Measurements from ENCODE around the gene MAP4K4.
"Not testable (repeated sequence)": the region's sequence is repeated elsewhere in the genome, so short reads cannot be mapped to it uniquely, and the experiment has no call there.

The MAP4K4 gene

GRCh38 chr2:101741775-101742520 is 44.4 kb downstream of the MAP4K4 start:
- no peaks in the 10 kb centered on the region for H3K9me3 Mint-ChIP-seq
- H3K27me3 Mint-ChIP-seq: no peaks in the 10 kb centered on the region
- H3K4me3 Mint-ChIP-seq: peak overlapping the region; percentile 1
- no peaks in the 10 kb centered on the region for H3K36me3 Mint-ChIP-seq (ENCODE audit: insufficient read depth)
- ATAC-seq (replicated peaks; ENCODE audit: extremely low read depth, poor library complexity, severe bottlenecking): no peak
- DNase-seq (ENCODE audit: low spot score in 2 of 2): no peak
- peaks cover 77% of the 10 kb centered on the region for H3K4me1 Mint-ChIP-seq
- peak overlapping the region; percentile 82 for H3K27ac Mint-ChIP-seq (ENCODE audit: low read depth)

GRCh38 chr2:101742547-101742946 is 45.0 kb downstream of the MAP4K4 start:
- no peak for DNase-seq (ENCODE audit: low spot score in 2 of 2)
- H3K4me3 Mint-ChIP-seq: no peak overlapping the region
- H3K9me3 Mint-ChIP-seq: no peaks in the 10 kb centered on the region
- ATAC-seq (replicated peaks; ENCODE audit: extremely low read depth, poor library complexity, severe bottlenecking): no peak
- H3K27me3 Mint-ChIP-seq: no peaks in the 10 kb centered on the region
- H3K36me3 Mint-ChIP-seq (ENCODE audit: insufficient read depth): peaks cover 1% of the 10 kb centered on the region
- H3K27ac Mint-ChIP-seq (ENCODE audit: low read depth): peak overlapping the region; percentile 82
- H3K4me1 Mint-ChIP-seq: peaks cover 77% of the 10 kb centered on the region

GRCh38 chr2:101743288-101743687 is 45.8 kb downstream of the MAP4K4 start:
- Mint-ChIP-seq H3K4me3 (no peak overlapping the region), H3K36me3 (ENCODE audit: insufficient read depth) (peaks cover 1% of the 10 kb centered on the region), H3K27me3 (no peaks in the 10 kb centered on the region), H3K27ac (ENCODE audit: low read depth) (peak overlapping the region; percentile 82), H3K9me3 (no peaks in the 10 kb centered on the region), H3K4me1 (peaks cover 76% of the 10 kb centered on the region)
- ATAC-seq (replicated peaks; ENCODE audit: extremely low read depth, poor library complexity, severe bottlenecking) (no peak), DNase-seq (ENCODE audit: low spot score in 2 of 2) (no peak)

GRCh38 chr2:101744832-101745231 is 47.3 kb downstream of the MAP4K4 start:
- Mint-ChIP-seq H3K27ac (ENCODE audit: low read depth) (peak overlapping the region; percentile 47), H3K4me1 (peaks cover 75% of the 10 kb centered on the region)
- no peak for ATAC-seq (replicated peaks; ENCODE audit: extremely low read depth, poor library complexity, severe bottlenecking)

GRCh38 chr2:101745711-101746694 is 48.5 kb downstream of the MAP4K4 start:
- ATAC-seq (replicated peaks; ENCODE audit: extremely low read depth, poor library complexity, severe bottlenecking): no peak
- H3K4me1 Mint-ChIP-seq: peaks cover 73% of the 10 kb centered on the region
- H3K27ac Mint-ChIP-seq (ENCODE audit: low read depth): peak overlapping the region; percentile 50
- peaks cover 1% of the 10 kb centered on the region for H3K36me3 Mint-ChIP-seq (ENCODE audit: insufficient read depth)
- DNase-seq (ENCODE audit: low spot score in 2 of 2): no peak
- H3K27me3 Mint-ChIP-seq: no peaks in the 10 kb centered on the region
- H3K9me3 Mint-ChIP-seq: no peaks in the 10 kb centered on the region
- H3K4me3 Mint-ChIP-seq: peak overlapping the region; percentile 39

More at GRCh38 chr2:101744832-101745231, 47.3 kb downstream of the MAP4K4 start:
- H3K9me3 Mint-ChIP-seq: no peaks in the 10 kb centered on the region
- H3K27me3 Mint-ChIP-seq: no peaks in the 10 kb centered on the region
- H3K4me3 Mint-ChIP-seq: no peak overlapping the region
- DNase-seq (ENCODE audit: low spot score in 2 of 2): no peak
- peaks cover 1% of the 10 kb centered on the region for H3K36me3 Mint-ChIP-seq (ENCODE audit: insufficient read depth)

GRCh38 chr2:101748000-101748399 is 50.5 kb downstream of the MAP4K4 start:
- Mint-ChIP-seq H3K27ac (ENCODE audit: low read depth) (no peak overlapping the region), H3K36me3 (ENCODE audit: insufficient read depth) (peaks cover 1% of the 10 kb centered on the region), H3K9me3 (no peaks in the 10 kb centered on the region), H3K4me3 (no peak overlapping the region), H3K4me1 (peaks cover 78% of the 10 kb centered on the region), H3K27me3 (no peaks in the 10 kb centered on the region)
- ATAC-seq (replicated peaks; ENCODE audit: extremely low read depth, poor library complexity, severe bottlenecking): no peak
- no peak for DNase-seq (ENCODE audit: low spot score in 2 of 2)

- H3K9me3 Mint-ChIP-seq; ATAC-seq (replicated peaks; ENCODE audit: extremely low read depth, poor library complexity, severe bottlenecking); H3K27me3 Mint-ChIP-seq; H3K27ac Mint-ChIP-seq (ENCODE audit: low read depth); DNase-seq (ENCODE audit: low spot score in 2 of 2); H3K36me3 Mint-ChIP-seq (ENCODE audit: insufficient read depth); H3K4me3 Mint-ChIP-seq: not testable (repeated sequence)
- peaks cover 78% of the 10 kb centered on the region for H3K4me1 Mint-ChIP-seq
Measured at GRCh38 chr2:101748462-101748861, 51.0 kb downstream of the MAP4K4 start.

GRCh38 chr2:101750688-101751087 is 53.2 kb downstream of the MAP4K4 start:
- DNase-seq (ENCODE audit: low spot score in 2 of 2): no peak
- H3K27me3 Mint-ChIP-seq: no peaks in the 10 kb centered on the region
- peaks cover 1% of the 10 kb centered on the region for H3K36me3 Mint-ChIP-seq (ENCODE audit: insufficient read depth)
- no peak overlapping the region for H3K27ac Mint-ChIP-seq (ENCODE audit: low read depth)
- H3K4me3 Mint-ChIP-seq: no peak overlapping the region
- peaks cover 74% of the 10 kb centered on the region for H3K4me1 Mint-ChIP-seq
- no peaks in the 10 kb centered on the region for H3K9me3 Mint-ChIP-seq
- ATAC-seq (replicated peaks; ENCODE audit: extremely low read depth, poor library complexity, severe bottlenecking): no peak

GRCh38 chr2:101751276-101751815 is 53.8 kb downstream of the MAP4K4 start:
- ATAC-seq (replicated peaks; ENCODE audit: extremely low read depth, poor library complexity, severe bottlenecking) (no peak), DNase-seq (ENCODE audit: low spot score in 2 of 2) (no peak)
- no peaks in the 10 kb centered on the region for H3K27me3 Mint-ChIP-seq
- H3K36me3 Mint-ChIP-seq (ENCODE audit: insufficient read depth): peaks cover 1% of the 10 kb centered on the region
- H3K27ac Mint-ChIP-seq (ENCODE audit: low read depth): peak overlapping the region; percentile 60
- H3K4me3 Mint-ChIP-seq: no peak overlapping the region
- H3K4me1 Mint-ChIP-seq: peaks cover 72% of the 10 kb centered on the region
- H3K9me3 Mint-ChIP-seq: no peaks in the 10 kb centered on the region

GRCh38 chr2:101751875-101752619 is 54.5 kb downstream of the MAP4K4 start:
- peaks cover 1% of the 10 kb centered on the region for H3K36me3 Mint-ChIP-seq (ENCODE audit: insufficient read depth)
- no peaks in the 10 kb centered on the region for H3K27me3 Mint-ChIP-seq
- peak overlapping the region; percentile 60 for H3K27ac Mint-ChIP-seq (ENCODE audit: low read depth)
- DNase-seq (ENCODE audit: low spot score in 2 of 2) (no peak), ATAC-seq (replicated peaks; ENCODE audit: extremely low read depth, poor library complexity, severe bottlenecking) (no peak)
- H3K9me3 Mint-ChIP-seq: no peaks in the 10 kb centered on the region
- peaks cover 72% of the 10 kb centered on the region for H3K4me1 Mint-ChIP-seq
- no peak overlapping the region for H3K4me3 Mint-ChIP-seq

GRCh38 chr2:101752716-101753616 is 55.5 kb downstream of the MAP4K4 start:
- peak overlapping the region; percentile 60 for H3K27ac Mint-ChIP-seq (ENCODE audit: low read depth)
- H3K4me1 Mint-ChIP-seq: peaks cover 72% of the 10 kb centered on the region
- H3K36me3 Mint-ChIP-seq (ENCODE audit: insufficient read depth): no peaks in the 10 kb centered on the region
- H3K9me3 Mint-ChIP-seq: no peaks in the 10 kb centered on the region
- ATAC-seq (replicated peaks; ENCODE audit: extremely low read depth, poor library complexity, severe bottlenecking) (no peak), DNase-seq (ENCODE audit: low spot score in 2 of 2) (no peak)
- H3K27me3 Mint-ChIP-seq: no peaks in the 10 kb centered on the region
- H3K4me3 Mint-ChIP-seq: no peak overlapping the region
